HCT116 (cell line): ENCODE data around the gene RNF144B. TPM values are rescaled to one million over a fixed set of nuclear protein-coding genes. Genes with fewer than 3 reads are reported as not detected.

Experiments used
- ATAC-seq: fragments of 200-7000 bp; cut with Tn5 transposase; 2 replicates; pipeline ENCODE4 v1.9.1; 2020; ENCODE audit warnings: mild to moderate bottlenecking, moderate library complexity
- BruUV-seq: library from RNA; stranded (reverse); fragments of 400-500 nt; replicated peaks from 2 replicates; lab custom pipeline; 2021; lab: Mats Ljungman, UMichigan
- CTCF ChIA-PET: fragments of 300-600 bp; sonication (Branson Sonifier 250); formaldehyde crosslinking; loops from one replicate; lab custom pipeline; 2021; ENCODE audit warnings: antibody characterized with exemption; lab: Charles Lee
- POLR2A ChIA-PET: fragments of 300-600, 350-600 bp; sonication (Branson Sonifier 250); formaldehyde crosslinking; loops from one replicate; lab custom pipeline; 2021; ENCODE audit warnings: antibody characterized with exemption; lab: Charles Lee
- RAD21 ChIA-PET, 2 experiments: fragments of 300-600 bp; sonication (Branson Sonifier 250); formaldehyde crosslinking; loops; one replicate each; lab custom pipeline; 2023; ENCODE audit warnings: low total read pairs in 2 of 2; ENCODE audit not compliant: uncharacterized antibody in 2 of 2, unreplicated experiment in 2 of 2, low non-redundant PET in 1 of 2; lab: Charles Lee
- DNase-seq: peaks from one replicate; pipeline ENCODE4 v3.0.0-alpha.2; 2010; ENCODE audit warnings: low read depth, low spot score
- H2AFZ ChIP-seq: fragments of 200-600 bp; shearing (Covaris generic), sonication (generic); 2 replicates; pipeline ENCODE4 v1.6.1; 2017; ENCODE audit warnings: low read depth, mixed run types, mixed read lengths, antibody characterized with exemption, low read length; ENCODE audit not compliant: poor library complexity, severe bottlenecking
- H3K27ac ChIP-seq: 2 replicates; pipeline ENCODE4 v1.5.1; 2012; ENCODE audit warnings: low read depth, low read length
- H3K27me3 ChIP-seq: fragments of 200-600 bp; sonication (generic); 2 replicates; pipeline ENCODE4 v1.6.1; 2016; ENCODE audit warnings: mixed run types, low read length, mixed read lengths; ENCODE audit not compliant: insufficient read depth
- H3K36me3 ChIP-seq, 2 experiments: fragments of 200-500 bp in 1 of 2; fragments of 200-600 bp in 1 of 2; sonication (Bioruptor generic) in 1 of 2; sonication (generic) in 1 of 2; 2 replicates each; pipeline versions ENCODE4 v1.5.1 to v1.6.1; 2014 to 2016; ENCODE audit warnings: low read length in 2 of 2, inconsistent platforms in 1 of 2, mixed read lengths in 1 of 2, mixed run types in 1 of 2; ENCODE audit not compliant: insufficient read depth in 2 of 2, control insufficient read depth in 1 of 2
- H3K4me1 ChIP-seq, 2 experiments: fragments of 200-600 bp in 1 of 2; sonication (generic) in 1 of 2; 2 replicates each; pipeline versions ENCODE4 v1.5.1 to v1.6.1; 2012 to 2017; ENCODE audit warnings: low read length in 2 of 2, inconsistent platforms in 1 of 2, mild to moderate bottlenecking in 1 of 2, mixed read lengths in 1 of 2, mixed run types in 1 of 2, moderate library complexity in 1 of 2; ENCODE audit not compliant: insufficient read depth in 2 of 2, control insufficient read depth in 1 of 2
- H3K4me2 ChIP-seq: fragments of 200-600 bp; sonication (generic); 2 replicates; pipeline ENCODE4 v1.6.1; 2017; ENCODE audit warnings: mixed run types, low read length, mixed read lengths
- H3K4me3 ChIP-seq, 2 experiments: fragments of 200-600 bp in 1 of 2; sonication (generic) in 1 of 2; replicated peaks in 1 of 2; 2 replicates each; pipeline ENCODE4 v1.5.1; 2011 to 2016; ENCODE audit warnings: low read length in 2 of 2, control low read depth in 1 of 2, low read depth in 1 of 2, mild to moderate bottlenecking in 1 of 2, mixed read lengths in 1 of 2, mixed run types in 1 of 2
- H3K79me2 ChIP-seq: fragments of 200-600 bp; sonication (generic); 2 replicates; pipeline ENCODE4 v1.6.1; 2017; ENCODE audit warnings: mild to moderate bottlenecking, mixed run types, low read length, moderate library complexity, mixed read lengths; ENCODE audit not compliant: insufficient read depth
- H3K9ac ChIP-seq: fragments of 200-600 bp; sonication (generic); 2 replicates; pipeline ENCODE4 v1.6.1; 2016; ENCODE audit warnings: low read length, mixed read lengths
- H3K9me2 ChIP-seq: fragments of 200-600 bp; sonication (generic), shearing (Covaris generic); 2 replicates; pipeline ENCODE4 v1.6.1; 2017; ENCODE audit warnings: mixed run types, mild to moderate bottlenecking, moderate library complexity; ENCODE audit not compliant: insufficient read depth
- H3K9me3 ChIP-seq, 2 experiments: fragments of 200-500 bp in 1 of 2; fragments of 200-600 bp in 1 of 2; sonication (Bioruptor generic) in 1 of 2; sonication (generic) in 1 of 2; 2 replicates each; pipeline ENCODE4 v1.6.1; 2014 to 2017; ENCODE audit warnings: low read length in 2 of 2, mixed read lengths in 2 of 2, inconsistent platforms in 1 of 2, low read depth in 1 of 2, mild to moderate bottlenecking in 1 of 2, mixed run types in 1 of 2, moderate library complexity in 1 of 2; ENCODE audit not compliant: control insufficient read depth in 1 of 2, insufficient read depth in 1 of 2
- H4K20me1 ChIP-seq: fragments of 200-600 bp; sonication (generic), shearing (Covaris generic); 2 replicates; pipeline ENCODE4 v1.6.1; 2017; ENCODE audit warnings: mixed run types, mild to moderate bottlenecking, moderate library complexity; ENCODE audit not compliant: insufficient read depth
- EGR1 ChIP-seq: IDR thresholded peaks from 2 replicates; pipeline ENCODE4 v1.6.1; 2012; ENCODE audit warnings: low read depth
- JUND ChIP-seq: IDR thresholded peaks from 2 replicates; pipeline ENCODE4 v1.6.1; 2012
- POLR2A ChIP-seq: IDR thresholded peaks from 2 replicates; pipeline ENCODE4 v1.7.0; 2011; ENCODE audit warnings: borderline replicate concordance; ENCODE audit not compliant: insufficient read depth, insufficient read length; ENCODE audit errors: extremely low read depth
- SP1 ChIP-seq: IDR thresholded peaks from 2 replicates; pipeline ENCODE4 v1.6.1; 2012; ENCODE audit warnings: low read depth
- TCF7L2 ChIP-seq: IDR thresholded peaks from 2 replicates; pipeline ENCODE4 v1.7.0; 2011; ENCODE audit warnings: borderline replicate concordance, inconsistent platforms; ENCODE audit not compliant: insufficient read depth, insufficient read length; ENCODE audit errors: extremely low read depth
- ZFX ChIP-seq: fragments of 450-650 bp; IDR thresholded peaks from 2 replicates; pipeline ENCODE4 v1.6.1; 2017
- ZNF274 ChIP-seq: fragments of 200-500 bp; sonication (Bioruptor generic); IDR thresholded peaks from 2 replicates; pipeline ENCODE4 v1.6.1; 2014; ENCODE audit warnings: mild to moderate bottlenecking, low read depth, low read length, inconsistent platforms
- intact Hi-C: fragments of 100-400 bp; cut with micrococcal nuclease; formaldehyde crosslinking; loops from 2 replicates; pipeline ENCODE4 v1.10.0; 2022
- total RNA-seq: library from RNA; stranded (reverse); gene quantifications from one replicate; pipeline ENCODE4 v1.2.1, GENCODE V29; 2021; ENCODE audit not compliant: unreplicated experiment

The RNF144B gene
- total RNA-seq, 1 experiment from 2014 or later, result 2.1 TPM

DNA sequence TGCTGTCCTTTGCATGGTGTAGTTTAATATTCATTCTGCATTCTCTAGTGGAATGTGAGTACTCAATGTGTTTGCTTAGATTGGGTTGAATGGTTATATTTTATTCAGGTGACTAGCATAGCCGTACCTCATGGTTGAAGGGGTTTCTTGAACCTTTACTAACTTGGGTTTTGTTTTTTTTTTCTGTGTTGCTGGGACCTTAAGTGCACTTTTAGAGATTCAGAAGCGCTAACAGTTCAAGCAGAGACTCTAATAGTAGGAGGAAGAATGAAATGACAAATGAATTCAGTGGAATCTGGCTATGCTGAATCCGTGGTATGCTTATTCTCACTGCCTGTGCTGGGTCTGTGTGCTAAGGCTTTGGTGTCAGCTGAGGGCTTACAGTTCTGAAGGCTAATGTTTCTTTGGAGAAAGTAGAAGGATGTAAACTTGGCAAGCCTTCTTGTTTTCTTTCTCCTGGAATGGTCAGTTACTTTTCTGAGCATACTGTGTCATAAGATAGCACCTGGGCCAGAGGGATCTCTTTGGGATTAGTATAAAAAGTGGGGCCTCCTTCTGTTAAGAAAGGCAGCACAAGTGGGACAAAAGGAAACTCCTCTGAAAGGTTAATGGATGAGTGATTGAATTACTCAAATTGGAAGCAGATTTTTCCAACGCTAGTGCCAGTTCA is 28.7 kb downstream of the RNF144B start:
- H3K4me1 ChIP-seq, result no peaks in the 10 kb centered on the region
- H3K4me3 ChIP-seq, result no peak overlapping the region
- CTCF ChIA-PET, result no interaction called here
- H3K9me3 ChIP-seq, result no peaks in the 10 kb centered on the region
- no peaks in the 10 kb centered on the region for H3K27me3 ChIP-seq
- BruUV-seq, result no TSS peak
- H3K9me2 ChIP-seq, result no peaks in the 10 kb centered on the region
- H2AFZ ChIP-seq, result no peak overlapping the region
- no peak for TF ChIP-seq SP1
- no peak for TF ChIP-seq ZFX
- POLR2A ChIA-PET, result no interaction called here
- ATAC-seq (no peak), DNase-seq (no peak)
- intact Hi-C loops, result no loop called here
- no peak overlapping the region for H3K9ac ChIP-seq
- no peaks in the 10 kb centered on the region for H3K36me3 ChIP-seq
- H3K27ac ChIP-seq, result no peak overlapping the region
- H3K79me2 ChIP-seq, result no peaks in the 10 kb centered on the region
- RAD21 ChIA-PET, result no interaction called here
- no peak overlapping the region for H3K4me2 ChIP-seq
- no peaks in the 10 kb centered on the region for H4K20me1 ChIP-seq

DNA sequence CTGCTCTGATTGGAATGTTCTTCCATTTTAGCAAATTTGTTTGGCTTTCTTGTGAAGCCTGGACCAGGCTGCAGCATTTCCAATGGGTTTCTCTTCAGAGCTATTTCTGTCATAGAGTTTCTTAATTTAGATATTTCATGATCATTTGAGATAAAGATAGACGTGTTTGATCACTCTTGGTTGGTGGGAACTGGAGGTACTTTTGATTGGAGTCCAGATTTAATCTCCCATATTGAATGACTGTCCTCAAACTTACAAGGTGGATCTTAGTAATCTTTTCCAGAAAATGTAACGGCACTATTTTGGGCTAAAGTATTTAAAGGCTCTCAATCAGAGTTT is 29.2 kb downstream of the RNF144B start:
- POLR2A ChIA-PET, result no interaction called here
- H3K36me3 ChIP-seq, result no peaks in the 10 kb centered on the region
- intact Hi-C loops, result no loop called here
- no peak overlapping the region for H2AFZ ChIP-seq
- H4K20me1 ChIP-seq, result no peaks in the 10 kb centered on the region
- no peak overlapping the region for H3K4me2 ChIP-seq
- CTCF ChIA-PET, result no interaction called here
- RAD21 ChIA-PET, result no interaction called here
- no peak for ATAC-seq
- H3K79me2 ChIP-seq, result no peaks in the 10 kb centered on the region
- TF ChIP-seq POLR2A, result no peak
- no peak for TF ChIP-seq JUND
- TF ChIP-seq SP1, result no peak
- no peak for TF ChIP-seq ZNF274
- TF ChIP-seq TCF7L2, result no peak
- TF ChIP-seq EGR1, result no peak
- TF ChIP-seq, all 23 proteins: peak for 0
- no TSS peak for BruUV-seq
- H3K4me3 ChIP-seq, result no peak overlapping the region
- no peak for DNase-seq
- no peaks in the 10 kb centered on the region for H3K4me1 ChIP-seq
- no peaks in the 10 kb centered on the region for H3K9me3 ChIP-seq
- no peaks in the 10 kb centered on the region for H3K27me3 ChIP-seq
- no peak overlapping the region for H3K9ac ChIP-seq
- H3K27ac ChIP-seq, result no peak overlapping the region
- H3K9me2 ChIP-seq, result no peaks in the 10 kb centered on the region
